Measurements from ENCODE around the gene HDX.
"Not testable (repeated sequence)": the region's sequence is repeated elsewhere in the genome, so short reads cannot be mapped to it uniquely, and the experiment has no call there.

HDX gene

GRCh38 chrX:84336646-84337045, 165.6 kb downstream of the HDX start:
- no peak for DNase-seq

DNA sequence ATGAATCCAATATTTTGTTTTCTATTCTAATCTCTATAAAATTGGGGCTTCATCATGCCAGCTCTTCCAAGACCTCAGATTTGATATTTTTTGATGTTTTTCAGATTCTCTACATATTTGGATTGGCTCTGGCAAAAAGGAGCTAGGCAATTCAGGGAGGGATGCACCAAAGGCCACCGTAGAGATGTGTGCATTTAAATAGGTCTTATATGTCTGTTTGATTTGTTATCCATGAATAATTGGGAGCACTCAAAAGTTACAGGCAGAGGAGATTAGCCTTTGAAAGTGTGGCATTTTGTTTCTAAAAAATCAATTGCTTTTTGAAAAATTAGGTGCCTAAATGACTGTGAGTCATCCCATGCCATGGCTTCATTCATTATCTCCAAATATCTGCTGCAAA, 167.1 kb downstream of the HDX start:
- no peak for DNase-seq

GRCh38 chrX:84322083-84322827, 180.0 kb downstream of the HDX start:
- no peak for DNase-seq

DNA sequence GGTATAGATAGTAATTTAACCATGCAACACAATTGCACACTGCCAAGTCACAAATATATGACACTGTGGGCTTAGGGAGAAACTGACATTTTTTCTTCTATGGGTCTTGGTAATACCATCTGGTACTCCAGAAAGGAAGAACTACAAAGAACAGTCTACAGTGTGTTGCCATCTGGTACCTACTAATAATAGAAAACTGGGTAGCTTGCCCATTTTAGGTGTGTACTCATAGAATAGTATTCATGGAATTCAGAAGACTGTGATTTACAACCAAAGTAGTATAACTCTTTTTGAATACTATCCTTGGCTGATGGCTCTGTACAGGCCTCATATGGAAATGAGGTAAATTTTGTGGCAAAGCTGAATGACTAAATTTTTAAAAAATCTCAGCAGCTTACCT, 181.6 kb downstream of the HDX start:
- DNase-seq = peak; percentile 8

GRCh38 chrX:84320023-84320422, 182.2 kb downstream of the HDX start:
- no peak for DNase-seq

- no peak for DNase-seq
Observed at GRCh38 chrX:84318661-84319060, 183.6 kb downstream of the HDX start.

DNA sequence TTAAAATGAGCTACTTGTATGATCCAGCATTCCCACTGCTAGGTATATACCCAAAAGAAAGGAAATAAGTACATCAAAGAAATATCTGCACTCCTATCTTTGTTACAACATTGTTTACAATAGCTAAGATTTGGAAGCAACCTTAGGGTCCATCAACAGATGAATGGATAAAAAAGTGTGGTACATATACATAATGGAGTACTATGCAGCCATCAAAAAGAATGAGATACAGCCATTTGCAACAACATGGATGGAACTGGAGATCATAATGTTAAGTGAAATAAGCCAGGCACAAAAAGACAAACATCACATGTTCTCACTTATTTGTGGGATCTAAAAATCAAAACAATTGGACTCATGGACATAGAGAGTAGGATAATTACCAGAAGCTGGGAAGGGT, 186.3 kb downstream of the HDX start:
- DNase-seq = not testable (repeated sequence)
